Activated naive CD4-positive, alpha-beta T cell treated with anti-CD3 and anti-CD28 coated beads for 36 hours (primary cell): ENCODE measurements around the gene VWC2. TPM values are rescaled to one million over a fixed set of nuclear protein-coding genes. Genes with fewer than 3 reads are reported as not detected.

Experiments
- CTCF ChIA-PET: fragments of 350-600 bp; sonication (Branson Sonifier 250); formaldehyde crosslinking; loops from one replicate; lab custom pipeline; 2021; ENCODE audit warnings: antibody characterized with exemption; lab: Charles Lee
- DNase-seq: peaks from one replicate; pipeline ENCODE4 v3.0.0-alpha.2; 2020
- H3K27ac Mint-ChIP-seq: one replicate; pipeline ENCODE4 v1.8.0; 2021; ENCODE audit warnings: mild to moderate bottlenecking, mixed read lengths
- H3K27me3 Mint-ChIP-seq: one replicate; pipeline ENCODE4 v1.8.0; 2021; ENCODE audit warnings: low read depth, mixed read lengths
- H3K36me3 Mint-ChIP-seq: one replicate; pipeline ENCODE4 v1.8.0; 2021; ENCODE audit warnings: low read depth, mixed read lengths
- H3K4me1 Mint-ChIP-seq: one replicate; pipeline ENCODE4 v1.8.0; 2021; ENCODE audit warnings: low read depth, mixed read lengths
- H3K4me3 Mint-ChIP-seq: one replicate; pipeline ENCODE4 v1.8.0; 2021; ENCODE audit warnings: mild to moderate bottlenecking, moderate library complexity, mixed read lengths
- H3K9me3 Mint-ChIP-seq: one replicate; pipeline ENCODE4 v1.8.0; 2021; ENCODE audit warnings: mixed read lengths
- intact Hi-C: fragments of 100-400 bp; cut with micrococcal nuclease; formaldehyde crosslinking; loops from one replicate; pipeline ENCODE4 v1.15.1; 2023
- total RNA-seq, 2 experiments: library from RNA; stranded (reverse); gene quantifications; one replicate each; pipeline ENCODE4 v1.2.3, GENCODE V29; 2021

VWC2 gene
- total RNA-seq, 2 experiments from 2014 or later, result not detected

- peaks cover 12% of the 10 kb centered on the region for H3K4me1 Mint-ChIP-seq
- intact Hi-C loops, result no loop called here
- no peak for DNase-seq
- H3K4me3 Mint-ChIP-seq, result no peak overlapping the region
- no peak overlapping the region for H3K27ac Mint-ChIP-seq
- no peaks in the 10 kb centered on the region for H3K9me3 Mint-ChIP-seq
- peaks cover 61% of the 10 kb centered on the region for H3K27me3 Mint-ChIP-seq
- no peaks in the 10 kb centered on the region for H3K36me3 Mint-ChIP-seq
- CTCF ChIA-PET, result no interaction called here
These were observed 559 bp downstream of the VWC2 start for GRCh38 chr7:49773936-49774458.

- H3K4me1 Mint-ChIP-seq, result peaks cover 12% of the 10 kb centered on the region
- intact Hi-C loops, result no loop called here
- H3K27me3 Mint-ChIP-seq, result peaks cover 58% of the 10 kb centered on the region
- no peak overlapping the region for H3K4me3 Mint-ChIP-seq
- H3K27ac Mint-ChIP-seq, result no peak overlapping the region
- no peaks in the 10 kb centered on the region for H3K9me3 Mint-ChIP-seq
- H3K36me3 Mint-ChIP-seq, result no peaks in the 10 kb centered on the region
- no peak for DNase-seq
- CTCF ChIA-PET, result no interaction called here
These were observed 1.1 kb downstream of the VWC2 start for GRCh38 chr7:49774459-49775064.

- CTCF ChIA-PET, result no interaction called here
- Mint-ChIP-seq H3K4me3 (no peak overlapping the region), H3K4me1 (peaks cover 12% of the 10 kb centered on the region), H3K27me3 (peaks cover 57% of the 10 kb centered on the region), H3K9me3 (no peaks in the 10 kb centered on the region), H3K27ac (no peak overlapping the region), H3K36me3 (no peaks in the 10 kb centered on the region)
- no peak for DNase-seq
- intact Hi-C loops, result no loop called here
These were observed 1.9 kb downstream of the VWC2 start for GRCh38 chr7:49775065-49775948.

GRCh38 chr7:49775949-49776443 is 2.6 kb downstream of the VWC2 start:
- Mint-ChIP-seq H3K27ac (no peak overlapping the region), H3K36me3 (no peaks in the 10 kb centered on the region), H3K27me3 (peaks cover 52% of the 10 kb centered on the region), H3K4me1 (peaks cover 12% of the 10 kb centered on the region), H3K4me3 (no peak overlapping the region), H3K9me3 (no peaks in the 10 kb centered on the region)
- CTCF ChIA-PET, result interaction anchor here (1.1 kb wide), 1 partner anchor 273 kb away, joined by 3 read pairs; no protein-coding TSS in a partner anchor
- intact Hi-C loops, result no loop called here
- no peak for DNase-seq

GRCh38 chr7:49776994-49777393 is 3.6 kb downstream of the VWC2 start:
- Mint-ChIP-seq H3K4me1 (peaks cover 12% of the 10 kb centered on the region), H3K36me3 (no peaks in the 10 kb centered on the region), H3K27ac (no peak overlapping the region), H3K4me3 (no peak overlapping the region), H3K27me3 (peaks cover 46% of the 10 kb centered on the region), H3K9me3 (no peaks in the 10 kb centered on the region)
- DNase-seq, result no peak
- intact Hi-C loops, result no loop called here
- CTCF ChIA-PET, result interaction anchor here (1.1 kb wide), 1 partner anchor 274 kb away, joined by 3 read pairs; no protein-coding TSS in a partner anchor

- Mint-ChIP-seq H3K27me3 (peaks cover 35% of the 10 kb centered on the region), H3K36me3 (no peaks in the 10 kb centered on the region), H3K9me3 (no peaks in the 10 kb centered on the region), H3K4me1 (peaks cover 6% of the 10 kb centered on the region), H3K4me3 (no peak overlapping the region), H3K27ac (no peak overlapping the region)
- CTCF ChIA-PET, result no interaction called here
- intact Hi-C loops, result no loop called here
- no peak for DNase-seq
These were observed 5.4 kb downstream of the VWC2 start for GRCh38 chr7:49778731-49779270.

- H3K4me1 Mint-ChIP-seq, result no peaks in the 10 kb centered on the region
- CTCF ChIA-PET, result interaction anchor here (0.6 kb wide), 1 partner anchor 460 kb away, joined by 3 read pairs; no protein-coding TSS in a partner anchor
- H3K4me3 Mint-ChIP-seq, result no peak overlapping the region
- no peak for DNase-seq
- H3K27me3 Mint-ChIP-seq, result peaks cover 22% of the 10 kb centered on the region
- H3K9me3 Mint-ChIP-seq, result no peaks in the 10 kb centered on the region
- intact Hi-C loops, result no loop called here
- H3K36me3 Mint-ChIP-seq, result no peaks in the 10 kb centered on the region
- H3K27ac Mint-ChIP-seq, result no peak overlapping the region
These were observed 7.5 kb downstream of the VWC2 start for GRCh38 chr7:49780953-49781352.

GRCh38 chr7:49781996-49782395 is 8.6 kb downstream of the VWC2 start:
- no peaks in the 10 kb centered on the region for H3K36me3 Mint-ChIP-seq
- intact Hi-C loops, result no loop called here
- H3K27me3 Mint-ChIP-seq, result peaks cover 14% of the 10 kb centered on the region
- no peak overlapping the region for H3K27ac Mint-ChIP-seq
- no peak for DNase-seq
- CTCF ChIA-PET, result no interaction called here
- no peak overlapping the region for H3K4me3 Mint-ChIP-seq
- H3K4me1 Mint-ChIP-seq, result no peaks in the 10 kb centered on the region
- H3K9me3 Mint-ChIP-seq, result no peaks in the 10 kb centered on the region

- Mint-ChIP-seq H3K4me3 (no peak overlapping the region), H3K36me3 (no peaks in the 10 kb centered on the region), H3K4me1 (no peaks in the 10 kb centered on the region), H3K27me3 (peaks cover 10% of the 10 kb centered on the region), H3K9me3 (no peaks in the 10 kb centered on the region), H3K27ac (no peak overlapping the region)
- CTCF ChIA-PET, result no interaction called here
- DNase-seq, result no peak
- intact Hi-C loops, result no loop called here
These were observed 10.0 kb downstream of the VWC2 start for GRCh38 chr7:49783446-49783845.

GRCh38 chr7:49787980-49788379 is 14.5 kb downstream of the VWC2 start:
- CTCF ChIA-PET, result no interaction called here
- no peaks in the 10 kb centered on the region for H3K4me1 Mint-ChIP-seq

GRCh38 chr7:49788455-49789059 is 15.1 kb downstream of the VWC2 start:
- intact Hi-C loops, result no loop called here
- Mint-ChIP-seq H3K4me1 (no peaks in the 10 kb centered on the region), H3K27ac (no peak overlapping the region), H3K27me3 (peaks cover 2% of the 10 kb centered on the region), H3K36me3 (no peaks in the 10 kb centered on the region), H3K4me3 (no peak overlapping the region), H3K9me3 (no peaks in the 10 kb centered on the region)
- no peak for DNase-seq
- CTCF ChIA-PET, result no interaction called here

More at GRCh38 chr7:49787980-49788379, 14.5 kb downstream of the VWC2 start:
- Mint-ChIP-seq H3K27ac (no peak overlapping the region), H3K27me3 (peaks cover 2% of the 10 kb centered on the region), H3K36me3 (no peaks in the 10 kb centered on the region), H3K9me3 (no peaks in the 10 kb centered on the region), H3K4me3 (no peak overlapping the region)
- intact Hi-C loops, result no loop called here
- no peak for DNase-seq

- CTCF ChIA-PET, result no interaction called here
- Mint-ChIP-seq H3K27me3 (peaks cover 2% of the 10 kb centered on the region), H3K4me3 (no peak overlapping the region), H3K9me3 (no peaks in the 10 kb centered on the region), H3K4me1 (no peaks in the 10 kb centered on the region), H3K27ac (no peak overlapping the region), H3K36me3 (no peaks in the 10 kb centered on the region)
- intact Hi-C loops, result loop anchor here (5.0 kb wide), 1 partner anchor 1492 kb away; no protein-coding TSS in a partner anchor
- no peak for DNase-seq
These were observed 16.3 kb downstream of the VWC2 start for GRCh38 chr7:49789736-49790135.
